Activated gamma-delta T cell (primary cell): ENCODE measurements around the gene TPSB2.

Experiments used
- DNase-seq: peaks from one replicate; lab custom pipeline; 2025; lab: John Stamatoyannopoulos, UW

Gene TPSB2

GRCh38 chr16:1218930-1219611 lies 10.9 kb downstream of the TPSB2 start:
- no peak for DNase-seq

- DNase-seq: no peak
Observed at GRCh38 chr16:1218061-1218929, 11.7 kb downstream of the TPSB2 start.

GRCh38 chr16:1217526-1217925 lies 12.5 kb downstream of the TPSB2 start:
- no peak for DNase-seq

- no peak for DNase-seq
Observed at GRCh38 chr16:1216681-1217400, 13.1 kb downstream of the TPSB2 start.

- DNase-seq: no peak
Observed at GRCh38 chr16:1216296-1216619, 13.7 kb downstream of the TPSB2 start.

- no peak for DNase-seq
Observed at GRCh38 chr16:1215574-1216295, 14.2 kb downstream of the TPSB2 start.

GRCh38 chr16:1214719-1215118 lies 15.3 kb downstream of the TPSB2 start:
- no peak for DNase-seq

- DNase-seq: no peak
Observed at GRCh38 chr16:1213796-1214372, 16.1 kb downstream of the TPSB2 start.

- no peak for DNase-seq
Observed at GRCh38 chr16:1213231-1213630, 16.8 kb downstream of the TPSB2 start.

GRCh38 chr16:1212616-1213194 lies 17.3 kb downstream of the TPSB2 start:
- DNase-seq: no peak

GRCh38 chr16:1211451-1212268 lies 18.3 kb downstream of the TPSB2 start:
- DNase-seq: no peak

GRCh38 chr16:1210461-1210860 lies 19.5 kb downstream of the TPSB2 start:
- no peak for DNase-seq

GRCh38 chr16:1209081-1209480 lies 20.9 kb downstream of the TPSB2 start:
- DNase-seq: no peak

- no peak for DNase-seq
Observed at GRCh38 chr16:1208239-1208830, 21.6 kb downstream of the TPSB2 start.

- DNase-seq: no peak
Observed at GRCh38 chr16:1206786-1207185, 23.2 kb downstream of the TPSB2 start.

GRCh38 chr16:1206326-1206725 lies 23.7 kb downstream of the TPSB2 start:
- no peak for DNase-seq

- DNase-seq: no peak
Observed at GRCh38 chr16:1204933-1205332, 25.1 kb downstream of the TPSB2 start.

- no peak for DNase-seq
Observed at GRCh38 chr16:1202274-1202673, 27.7 kb downstream of the TPSB2 start.

- DNase-seq: no peak
Observed at GRCh38 chr16:1201444-1201843, 28.5 kb downstream of the TPSB2 start.

GRCh38 chr16:1200014-1200627 lies 29.9 kb downstream of the TPSB2 start:
- no peak for DNase-seq
